K562 (cell line): Measurements from ENCODE around the gene ARHGEF38. TPM values are rescaled to one million over a fixed set of nuclear protein-coding genes. Genes with fewer than 3 reads are reported as not detected.
A peak's percentile ranks its signal among the peaks of the same experiment; 100 is the strongest.

Experiments used
- ATAC-seq: fragments of 200-7000 bp; cut with Tn5 transposase; 3 replicates; pipeline ENCODE4 v1.9.1; 2020; ENCODE audit warnings: moderate library complexity
- BruUV-seq: library from RNA; stranded (reverse); fragments of 400-500 nt; replicated peaks from 2 replicates; lab custom pipeline; 2021; lab: Mats Ljungman, UMichigan
- CTCF ChIA-PET: fragments of 300-600 bp; formaldehyde crosslinking; extraction: SDS; loops from one replicate; lab custom pipeline; 2021; ENCODE audit warnings: low intra/inter-chr PET ratio; lab: Yijun Ruan, JAX
- POLR2A ChIA-PET: fragments of 300-600, 350-650 bp; sonication (Branson Sonifier 250); formaldehyde crosslinking; extraction: SDS; loops from one replicate; lab custom pipeline; 2021; ENCODE audit warnings: antibody characterized with exemption, inconsistent platforms; lab: Yijun Ruan, JAX
- DNase-seq, 4 experiments: peaks; one replicate each; pipeline versions ENCODE4 v3.0.0 to v3.0.0-alpha.2; 2011 to 2018; ENCODE audit warnings: low spot score in 3 of 4, mixed read lengths in 3 of 4; ENCODE audit errors: extremely low read depth in 1 of 4
- FAIRE-seq: peaks from 2 replicates; lab custom pipeline; 2011; peaks lifted over from hg19 to GRCh38; lab: Jason Lieb, UNC
- H2AFZ ChIP-seq: 2 replicates; pipeline ENCODE4 v1.6.0; 2011; ENCODE audit warnings: low read depth, low read length, control low read depth, inconsistent platforms
- H3K27ac ChIP-seq: fragments of 200-600 bp; 3 replicates; pipeline ENCODE4 v1.8.0; 2011; ENCODE audit warnings: low read depth, mild to moderate bottlenecking, control low read depth, inconsistent platforms, low read length, moderate library complexity, mixed read lengths; ENCODE audit errors: extremely low read depth
- H3K27me3 ChIP-seq, 2 experiments: fragments of 300-600 bp in 1 of 2; 2 replicates in 1 of 2; 3 replicates in 1 of 2; pipeline versions ENCODE4 v1.6.0 to v1.8.0; 2011; ENCODE audit warnings: inconsistent platforms in 2 of 2, low read length in 2 of 2, mild to moderate bottlenecking in 1 of 2, mixed read lengths in 1 of 2, moderate library complexity in 1 of 2; ENCODE audit not compliant: control insufficient read depth in 2 of 2, insufficient read depth in 2 of 2
- H3K36me3 ChIP-seq: fragments of 300-600 bp; 3 replicates; pipeline ENCODE4 v1.8.0; 2011; ENCODE audit warnings: mild to moderate bottlenecking, low read length, inconsistent platforms; ENCODE audit not compliant: control insufficient read depth, insufficient read depth
- H3K4me1 ChIP-seq, 2 experiments: fragments of 200-600 bp in 1 of 2; replicated peaks in 1 of 2; 2 replicates in 1 of 2; 3 replicates in 1 of 2; pipeline versions ENCODE4 v1.5.1 to v1.8.0; 2011; ENCODE audit warnings: inconsistent platforms in 2 of 2, low read length in 2 of 2, mild to moderate bottlenecking in 1 of 2, mixed read lengths in 1 of 2, moderate library complexity in 1 of 2; ENCODE audit not compliant: control insufficient read depth in 2 of 2, insufficient read depth in 2 of 2
- H3K4me2 ChIP-seq: 2 replicates; pipeline ENCODE4 v1.6.1; 2011; ENCODE audit warnings: low read length, control low read depth, inconsistent platforms, mixed read lengths; ENCODE audit not compliant: insufficient read depth
- H3K4me3 ChIP-seq: fragments of 200-600 bp; sonication (generic), shearing (Covaris generic); 2 replicates; pipeline ENCODE4 v1.5.1; 2016; ENCODE audit warnings: control low read depth, inconsistent platforms
- H3K79me2 ChIP-seq: fragments of 200-600 bp; 3 replicates; pipeline ENCODE4 v1.8.0; 2011; ENCODE audit warnings: low read length, inconsistent platforms; ENCODE audit not compliant: control insufficient read depth, insufficient read depth
- H3K9ac ChIP-seq, 2 experiments: 2 replicates each; pipeline versions ENCODE4 v1.6.0 to v1.6.1; 2011; ENCODE audit warnings: low read depth in 2 of 2, low read length in 2 of 2, control low read depth in 1 of 2, inconsistent platforms in 1 of 2, mild to moderate bottlenecking in 1 of 2, mixed read lengths in 1 of 2; ENCODE audit not compliant: insufficient read depth in 1 of 2
- H3K9me1 ChIP-seq: one replicate; pipeline ENCODE4 v1.6.0; 2011; ENCODE audit warnings: inconsistent platforms, mild to moderate bottlenecking, low read length, moderate library complexity; ENCODE audit not compliant: control insufficient read depth, insufficient read depth
- H3K9me3 ChIP-seq: replicated peaks from 2 replicates; pipeline ENCODE4 v1.5.1; 2011; ENCODE audit warnings: low read depth, low read length, inconsistent platforms; ENCODE audit not compliant: control insufficient read depth, insufficient read depth
- H4K20me1 ChIP-seq: replicated peaks from 2 replicates; pipeline ENCODE4 v1.6.1; 2011; ENCODE audit warnings: low read length, inconsistent platforms, mixed read lengths; ENCODE audit not compliant: control insufficient read depth, insufficient read depth
- CBX1 ChIP-seq: sonication (generic); IDR thresholded peaks from 2 replicates; pipeline ENCODE4 v1.6.1; 2016; ENCODE audit warnings: antibody characterized with exemption, low read depth, mild to moderate bottlenecking
- EZH2 ChIP-seq: IDR thresholded peaks from 2 replicates; pipeline ENCODE4 v1.6.1; 2012; ENCODE audit warnings: low read depth, mild to moderate bottlenecking, inconsistent platforms, low read length, borderline replicate concordance
- FOXJ3 ChIP-seq: sonication (generic); formaldehyde crosslinking; IDR thresholded peaks from 2 replicates; pipeline ENCODE4 v1.4.0; 2020; ENCODE audit warnings: mild to moderate bottlenecking, missing genetic modification reagents
- HDAC8 ChIP-seq: fragments of 450-650 bp; IDR thresholded peaks from 2 replicates; pipeline ENCODE4 v1.6.1; 2016; ENCODE audit warnings: mild to moderate bottlenecking, missing genetic modification characterization, moderate library complexity, missing compliant biosample characterization
- ID3 ChIP-seq, 2 experiments: fragments of 250-450 bp in 1 of 2; fragments of 450-650 bp in 1 of 2; sonication (Bioruptor Pico) in 1 of 2; IDR thresholded peaks; 2 replicates each; pipeline versions ENCODE4 v1.6.1 to v1.8.0; 2016 to 2021; ENCODE audit warnings: mild to moderate bottlenecking in 2 of 2, moderate library complexity in 2 of 2, missing compliant biosample characterization in 1 of 2, missing genetic modification characterization in 1 of 2
- IFI16 ChIP-seq: fragments of 250-450 bp; sonication (Bioruptor Pico); IDR thresholded peaks from 2 replicates; pipeline ENCODE4 v2.1.2; 2022; ENCODE audit warnings: mild to moderate bottlenecking, inconsistent platforms
- MAFF ChIP-seq: IDR thresholded peaks from 2 replicates; pipeline ENCODE4 v1.6.1; 2012; ENCODE audit warnings: low read length, improper control_type of control experiment
- MAFG ChIP-seq: fragments of 450-650 bp; conservative IDR thresholded peaks from 2 replicates; pipeline ENCODE4 v1.6.1; 2016; ENCODE audit warnings: missing genetic modification characterization, missing compliant biosample characterization
- MAFK ChIP-seq: IDR thresholded peaks from 2 replicates; pipeline ENCODE4 v1.6.1; 2011; ENCODE audit warnings: low read length, improper control_type of control experiment
- MXD1 ChIP-seq: fragments of 250-450 bp; sonication (Bioruptor Pico); IDR thresholded peaks from 2 replicates; pipeline ENCODE4 v1.8.0; 2021; ENCODE audit warnings: borderline replicate concordance, mild to moderate bottlenecking, moderate library complexity; ENCODE audit not compliant: poor library complexity, severe bottlenecking
- NELFE ChIP-seq: IDR thresholded peaks from 2 replicates; pipeline ENCODE4 v1.6.1; 2011; ENCODE audit warnings: mild to moderate bottlenecking; ENCODE audit not compliant: insufficient read depth, insufficient read length
- NFE2 ChIP-seq: IDR thresholded peaks from 2 replicates; pipeline ENCODE4 v1.6.1; 2014; ENCODE audit warnings: antibody characterized with exemption, low read depth
- NR2C1 ChIP-seq, 2 experiments: fragments of 450-650 bp; IDR thresholded peaks; 2 replicates each; pipeline ENCODE4 v1.6.1; 2017; ENCODE audit warnings: mild to moderate bottlenecking in 2 of 2, antibody characterized with exemption in 1 of 2, inconsistent platforms in 1 of 2, missing compliant biosample characterization in 1 of 2, missing genetic modification characterization in 1 of 2
- NR2F6 ChIP-seq: fragments of 450-650 bp; formaldehyde crosslinking; IDR thresholded peaks from 2 replicates; pipeline ENCODE4 v1.4.0; 2020; ENCODE audit warnings: mild to moderate bottlenecking
- SP1 ChIP-seq: sonication (generic); formaldehyde crosslinking; IDR thresholded peaks from 2 replicates; pipeline ENCODE4 v1.8.1; 2022; ENCODE audit warnings: mild to moderate bottlenecking, missing genetic modification reagents
- SREBF1 ChIP-seq: fragments of 150-350 bp; IDR thresholded peaks from 2 replicates; pipeline ENCODE4 v1.6.1; 2014; ENCODE audit warnings: antibody characterized with exemption, low read depth, low read length, borderline replicate concordance
- SRSF7 ChIP-seq: fragments of 200-400 bp; formaldehyde crosslinking; optimal IDR thresholded peaks from 2 replicates; pipeline ENCODE3; 2017; ENCODE audit warnings: mild to moderate bottlenecking, low read depth, low read length
- SRSF9 ChIP-seq: fragments of 200-400 bp; formaldehyde crosslinking; IDR thresholded peaks from 2 replicates; pipeline ENCODE4 v1.6.1; 2017; ENCODE audit warnings: low read depth, low read length, borderline replicate concordance
- STAG1 ChIP-seq: sonication (generic); formaldehyde crosslinking; IDR thresholded peaks from 2 replicates; pipeline ENCODE4 v1.5.0; 2020; ENCODE audit warnings: missing genetic modification reagents, borderline replicate concordance
- STAT5B ChIP-seq: fragments of 250-450 bp; sonication (Bioruptor Pico); IDR thresholded peaks from 2 replicates; pipeline ENCODE4 v1.8.0; 2021; ENCODE audit warnings: mild to moderate bottlenecking, inconsistent platforms
- ZBTB26 ChIP-seq: fragments of 450-650 bp; formaldehyde crosslinking; IDR thresholded peaks from 2 replicates; pipeline ENCODE4 v1.4.0; 2022; ENCODE audit warnings: missing genetic modification characterization
- ZBTB8A ChIP-seq: fragments of 450-650 bp; IDR thresholded peaks from 2 replicates; pipeline ENCODE4 v1.6.1; 2018; ENCODE audit warnings: mild to moderate bottlenecking, moderate library complexity; ENCODE audit not compliant: partially characterized antibody
- ZNF316 ChIP-seq: fragments of 450-650 bp; IDR thresholded peaks from 2 replicates; pipeline ENCODE4 v1.6.1; 2016
- ZNF696 ChIP-seq: fragments of 250-450 bp; sonication (Bioruptor Pico); conservative IDR thresholded peaks from 2 replicates; pipeline ENCODE4 v1.4.0; 2020; ENCODE audit warnings: mild to moderate bottlenecking, moderate library complexity
- WGBS: fragments of 100-300 bp; shearing (Covaris generic); methylation state at CpG from one replicate; pipeline ENCODE4 v1.1.6; 2016; ENCODE audit warnings: low coverage, mixed read lengths; ENCODE audit not compliant: insufficient coverage; ENCODE audit errors: missing lambda C conversion rate; 5-methylcytosine and 5-hydroxymethylcytosine counted together
- in situ Hi-C: fragments of 300-500 bp; cut with MboI; formaldehyde crosslinking; loops from 4 replicates; pipeline ENCODE4 v1.15.0; 2018; ENCODE audit warnings: inconsistent platforms, mixed read lengths
- intact Hi-C: fragments of 100-400 bp; cut with micrococcal nuclease; formaldehyde crosslinking; loops from 2 replicates; pipeline ENCODE4 v1.14.2; 2022
- polyA plus RNA-seq, 8 experiments: library from polyadenylated mRNA; depleted of rRNA in 4 of 8; stranded (reverse) in 5 of 8; unstranded in 3 of 8; fragments of >200 nt; fragmentation: Nextera tagmentation in 2 of 8; fragmentation: Illumina TruSeq in 1 of 8; extraction: Ambion mirVana in 2 of 8; extraction: Trizol in 1 of 8; gene quantifications; 2 replicates each; pipeline versions ENCODE4 v1.2.1 to v1.2.3, GENCODE V29; 2011 to 2014; ENCODE audit warnings: inconsistent platforms in 1 of 8, missing spikeins in 1 of 8
- total RNA-seq, 7 experiments: library from RNA; depleted of rRNA in 6 of 7; stranded (reverse); fragments of >200 nt in 6 of 7; fragmentation: Illumina TruSeq in 2 of 7; extraction: Trizol in 2 of 7; gene quantifications; 2 replicates each; pipeline versions ENCODE4 v1.2.1 to v1.2.3, GENCODE V29; 2011 to 2021; ENCODE audit warnings: low replicate concordance in 1 of 7

ARHGEF38 gene
- total and polyA plus RNA-seq, 9 of the 15 experiments (the other 6 are each of a cell fraction or from before 2014, with no cell fraction given) = 0.17 TPM; not detected in 8

GRCh38 chr4:105503484-105503883 lies 48.9 kb upstream of the ARHGEF38 start:
- no peak overlapping the region for H3K27ac ChIP-seq
- DNase-seq = no peak
- no TSS peak for BruUV-seq
- ATAC-seq = no peak
- no peak for FAIRE-seq
- H3K27me3 ChIP-seq = no peaks in the 10 kb centered on the region
- no peaks in the 10 kb centered on the region for H3K4me1 ChIP-seq
- no peaks in the 10 kb centered on the region for H3K9me3 ChIP-seq
- intact Hi-C loops (no loop called here), in situ Hi-C loops (no loop called here)
- no peak overlapping the region for H3K4me2 ChIP-seq
- POLR2A ChIA-PET = interaction anchor here (0.7 kb wide), 1 partner anchor 9 kb away, joined by 3 read pairs; no protein-coding TSS in a partner anchor
- no peak overlapping the region for H3K9ac ChIP-seq
- H3K36me3 ChIP-seq = no peaks in the 10 kb centered on the region
- WGBS = 4% methylated on average over 2 of the region's 2 CpGs
- 0 out of 2 replicates have a peak overlapping the region, but pooled peaks have one; percentile 2 for H2AFZ ChIP-seq
- no peaks in the 10 kb centered on the region for H4K20me1 ChIP-seq
- H3K79me2 ChIP-seq = no peaks in the 10 kb centered on the region
- no peaks in the 10 kb centered on the region for H3K9me1 ChIP-seq
- no peak overlapping the region for H3K4me3 ChIP-seq
- CTCF ChIA-PET = no interaction called here
- no peak for TF ChIP-seq STAT5B (CRISPR knock-in tag)
- no peak for TF ChIP-seq SRSF9
- no peak for TF ChIP-seq NR2C1 (IDR thresholded peaks at IDR 0.05)
- no peak for TF ChIP-seq NR2C1 (tag; IDR thresholded peaks at IDR 0.05)
- no peak for TF ChIP-seq ZNF696
- no peak for TF ChIP-seq CBX1
- no peak for TF ChIP-seq SREBF1
- peak; percentile 45 for TF ChIP-seq NFE2
- TF ChIP-seq HDAC8 = no peak
- no peak for TF ChIP-seq SRSF7
- no peak for TF ChIP-seq ID3 (CRISPR knock-in tag; IDR thresholded peaks at IDR 0.05)
- TF ChIP-seq ID3 (tag; IDR thresholded peaks at IDR 0.05) = no peak
- no peak; the same call in 1 of the 2 replicates for TF ChIP-seq MAFF
- TF ChIP-seq MAFK = peak; percentile 15; the same call in 1 of the 2 replicates
- no peak for TF ChIP-seq ZBTB26
- peak; percentile 78 for TF ChIP-seq MAFG
- no peak for TF ChIP-seq FOXJ3 (CRISPR knock-in tag)
- TF ChIP-seq IFI16 (CRISPR knock-in tag) = no peak
- no peak for TF ChIP-seq NELFE
- TF ChIP-seq ZNF316 = peak; percentile 86
- no peak for TF ChIP-seq EZH2
- TF ChIP-seq ZBTB8A = no peak
- no peak for TF ChIP-seq MXD1 (CRISPR knock-in tag)
- no peak for TF ChIP-seq STAG1 (CRISPR knock-in tag)
- TF ChIP-seq NR2F6 (CRISPR knock-in tag) = no peak
- no peak for TF ChIP-seq SP1 (CRISPR knock-in tag)
